T-helper 1 cell treated with Interleukin-12 subunit alpha and Interleukin-12 subunit beta and Interleukin-4 antibody, amounts not matched to agents 30 ng/mL and 1 ng/mL, for 36 hours (primary cell): Measurements from ENCODE around the gene ARPC1A. TPM values are rescaled to one million over a fixed set of nuclear protein-coding genes. Genes with fewer than 3 reads are reported as not detected.

Experiments
- intact Hi-C: fragments of 100-400 bp; cut with micrococcal nuclease; formaldehyde crosslinking; loops from one replicate; pipeline ENCODE4 v1.15.1; 2024
- total RNA-seq: library from RNA; stranded (reverse); gene quantifications from 2 replicates; pipeline ENCODE4 v1.2.3, GENCODE V29; 2022

ARPC1A gene
- total RNA-seq, 1 donor from 2014 or later = 67.1 TPM

DNA sequence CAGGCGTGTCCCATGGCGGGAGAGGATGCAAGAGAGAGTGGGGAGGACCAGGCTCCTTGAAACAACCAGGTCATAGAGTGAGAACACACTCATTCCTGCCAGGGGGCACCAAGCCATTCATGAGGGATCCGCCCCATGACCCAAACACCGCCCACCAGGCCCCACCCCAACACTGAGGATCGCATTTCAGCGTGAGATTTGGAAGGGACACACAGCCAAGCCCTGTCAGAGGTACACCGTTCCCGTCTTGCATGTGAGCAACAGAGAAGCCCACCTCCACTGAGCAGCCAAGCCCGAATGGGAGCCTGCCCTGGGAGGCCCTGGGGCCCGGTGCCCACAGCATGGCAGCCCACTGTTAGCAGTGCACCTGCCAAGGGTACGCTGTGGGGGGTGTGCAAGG lies 40.9 kb downstream of the ARPC1A start:
- intact Hi-C loops = no loop called here

DNA sequence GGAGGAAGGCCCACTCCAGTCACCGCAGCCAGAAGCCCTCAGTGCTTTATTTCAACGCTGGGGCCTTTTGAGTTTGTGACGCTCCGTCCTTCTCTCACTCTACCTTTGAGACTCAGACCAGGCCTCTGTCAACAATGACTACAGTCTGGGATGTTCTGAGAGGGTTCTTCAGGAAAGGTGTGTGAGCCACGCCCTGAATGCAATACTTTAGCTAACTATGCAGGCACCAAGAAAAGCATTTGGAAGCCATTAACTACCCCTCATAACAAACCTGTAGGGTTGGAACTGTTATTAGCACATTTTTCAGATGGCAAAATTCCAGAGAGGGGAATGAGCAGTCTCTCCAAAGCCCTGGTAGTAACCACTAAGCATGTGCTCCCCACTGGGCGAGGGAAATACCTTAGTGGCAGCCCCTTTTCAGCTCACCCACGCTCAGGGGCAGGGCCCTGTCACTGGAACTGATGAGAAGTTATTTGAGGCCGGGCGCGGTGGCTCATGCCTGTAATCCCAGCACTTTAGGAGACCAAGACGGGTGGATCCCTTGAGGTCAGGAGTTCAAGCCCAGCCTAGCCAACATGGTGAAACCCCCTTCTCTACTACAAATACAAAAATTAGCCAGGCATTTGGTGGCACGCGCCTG lies 43.2 kb downstream of the ARPC1A start:
- intact Hi-C loops = no loop called here

DNA sequence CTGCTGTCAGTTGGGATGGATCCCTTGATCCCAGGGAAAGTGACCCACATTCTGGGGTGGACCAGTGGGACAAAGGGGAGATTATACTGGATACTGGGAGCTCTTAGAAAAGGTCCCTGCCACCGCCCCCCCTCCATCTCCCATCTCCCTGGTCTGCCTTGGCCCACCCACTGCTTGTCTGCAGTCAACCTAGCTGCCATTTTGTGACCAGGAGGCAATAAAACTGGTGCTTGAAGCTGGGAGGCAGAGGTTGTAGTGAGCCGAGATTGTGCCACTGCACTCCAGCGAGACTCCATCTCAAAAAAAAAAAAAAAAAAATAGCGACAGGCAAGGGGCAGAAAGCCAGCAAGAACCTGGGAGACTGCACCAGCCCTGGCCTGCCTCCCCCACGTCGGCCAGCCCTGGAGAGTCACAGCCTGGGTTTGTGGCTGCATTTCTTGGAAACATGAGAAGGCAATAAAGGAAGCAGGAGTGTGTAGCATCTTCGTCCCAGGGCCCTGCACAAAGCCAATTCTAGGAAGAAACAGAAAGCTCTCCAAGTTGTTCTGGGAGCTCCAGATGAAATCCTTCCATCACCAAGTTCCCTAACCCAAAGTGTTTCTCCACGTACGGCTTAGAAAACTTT lies 44.2 kb downstream of the ARPC1A start:
- intact Hi-C loops = no loop called here

DNA sequence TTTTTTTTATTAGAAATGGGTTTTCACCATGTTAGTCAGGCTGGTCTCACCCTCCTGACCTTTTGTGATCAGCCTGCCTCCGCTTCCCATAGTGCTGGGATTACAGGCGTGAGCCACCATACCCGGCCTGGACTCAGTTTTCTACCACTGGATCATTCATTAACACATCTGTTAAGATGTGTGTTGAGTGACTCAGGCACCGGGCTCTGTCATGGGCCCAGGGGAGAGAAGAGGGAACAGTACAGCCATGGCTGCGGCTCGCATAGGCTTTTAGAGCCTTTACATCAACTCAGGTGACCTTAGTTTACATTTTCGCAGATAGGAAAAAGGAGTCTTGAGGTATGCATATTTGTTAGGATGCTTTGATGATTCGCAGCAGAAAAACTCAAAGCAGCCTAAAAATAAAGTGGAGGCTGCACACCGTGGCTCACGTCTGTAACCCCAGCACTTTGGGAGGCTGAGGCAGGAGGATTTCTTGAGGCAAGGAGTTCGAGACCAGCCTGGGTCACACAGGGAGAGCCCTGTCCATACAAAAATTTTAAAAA lies 45.8 kb downstream of the ARPC1A start:
- intact Hi-C loops = no loop called here

DNA sequence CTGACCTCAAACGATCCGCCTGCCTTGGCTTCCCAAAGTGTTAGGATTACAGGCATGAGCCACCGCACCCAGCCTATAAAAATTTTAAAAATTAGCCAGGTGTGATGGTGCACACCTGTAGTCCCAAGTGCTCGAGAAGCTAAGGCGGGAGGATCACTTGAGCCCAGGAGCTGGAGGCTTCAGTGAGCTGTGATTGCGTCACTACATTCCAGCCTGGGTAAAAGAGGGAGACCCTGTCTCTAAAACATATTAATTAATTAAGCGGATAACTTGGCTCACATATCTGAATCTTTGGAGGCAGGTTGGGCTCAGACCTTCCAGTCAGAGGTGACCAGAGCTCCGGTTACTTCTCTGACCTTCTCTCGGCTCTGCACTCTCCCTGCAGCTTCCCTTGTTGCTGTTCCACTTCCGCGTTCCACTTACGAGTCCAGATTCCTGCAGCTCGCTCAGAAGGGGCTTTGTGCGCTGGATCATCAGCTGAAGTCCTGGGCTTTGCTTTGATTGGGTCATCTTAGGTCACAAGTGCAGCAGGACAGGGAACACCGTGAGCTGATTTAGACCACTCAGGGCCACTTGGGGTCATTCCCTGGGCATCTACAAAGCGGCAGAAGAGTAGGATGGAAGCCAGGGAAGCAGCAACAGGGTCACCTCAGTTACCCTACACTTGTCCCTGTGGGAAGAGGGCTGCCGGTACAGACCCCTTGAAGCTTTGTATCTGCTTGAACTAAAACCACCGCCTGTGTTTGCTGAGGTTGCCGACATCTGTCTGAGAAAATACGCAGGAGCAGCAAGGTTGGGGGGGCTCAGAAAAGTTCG lies 46.8 kb downstream of the ARPC1A start:
- intact Hi-C loops = no loop called here

DNA sequence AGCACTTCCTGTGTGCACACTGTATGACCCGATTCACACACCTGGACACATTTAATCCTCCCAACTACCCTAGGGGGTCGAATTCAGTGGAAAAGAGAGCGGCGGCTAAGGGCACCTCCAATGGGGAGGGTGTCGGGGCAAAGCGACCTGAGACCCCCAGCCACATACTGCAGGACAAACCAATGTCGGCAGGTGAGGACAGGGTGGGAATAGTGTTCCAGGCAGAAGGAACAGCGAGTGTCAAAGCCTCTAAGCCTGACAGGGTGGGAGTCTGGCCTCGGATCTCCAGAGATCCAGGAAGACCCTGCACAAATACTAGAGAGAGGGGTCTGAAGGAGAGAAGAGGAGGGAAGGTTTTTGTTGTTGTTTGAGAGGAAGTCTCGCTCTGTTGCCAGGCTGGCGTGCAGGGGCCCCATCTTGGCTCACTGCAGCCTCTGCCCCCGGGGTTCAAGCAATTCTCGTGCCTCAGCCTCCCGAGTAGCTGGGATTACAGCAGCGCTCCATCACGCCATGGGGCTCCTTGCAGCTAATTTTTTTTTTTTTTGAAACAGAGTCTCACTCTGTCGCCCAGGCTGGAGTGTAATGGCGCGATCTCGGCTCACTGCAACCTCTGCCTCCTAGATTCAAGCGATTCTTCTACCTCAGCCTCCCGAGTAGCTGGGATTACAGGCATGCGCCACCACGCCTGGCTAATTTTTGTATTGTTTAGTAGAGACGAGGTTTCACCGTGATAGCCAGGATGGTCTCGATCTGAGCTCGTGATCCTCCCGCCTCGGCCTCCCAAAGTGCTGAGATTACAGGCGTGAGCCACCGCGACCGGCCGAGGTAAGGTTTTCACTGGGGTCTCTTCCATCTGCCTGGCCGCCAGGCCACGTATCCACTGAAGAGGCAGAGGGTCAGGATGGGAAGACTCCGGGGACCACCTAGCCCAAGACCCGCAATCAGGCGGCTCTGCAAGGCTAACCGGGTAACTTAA lies 47.7 kb downstream of the ARPC1A start:
- intact Hi-C loops = loop anchor here (1.0 kb wide), 4 partner anchors 20 to 494 kb away; partner anchors contain the start of genes BUD31 and PDAP1

DNA sequence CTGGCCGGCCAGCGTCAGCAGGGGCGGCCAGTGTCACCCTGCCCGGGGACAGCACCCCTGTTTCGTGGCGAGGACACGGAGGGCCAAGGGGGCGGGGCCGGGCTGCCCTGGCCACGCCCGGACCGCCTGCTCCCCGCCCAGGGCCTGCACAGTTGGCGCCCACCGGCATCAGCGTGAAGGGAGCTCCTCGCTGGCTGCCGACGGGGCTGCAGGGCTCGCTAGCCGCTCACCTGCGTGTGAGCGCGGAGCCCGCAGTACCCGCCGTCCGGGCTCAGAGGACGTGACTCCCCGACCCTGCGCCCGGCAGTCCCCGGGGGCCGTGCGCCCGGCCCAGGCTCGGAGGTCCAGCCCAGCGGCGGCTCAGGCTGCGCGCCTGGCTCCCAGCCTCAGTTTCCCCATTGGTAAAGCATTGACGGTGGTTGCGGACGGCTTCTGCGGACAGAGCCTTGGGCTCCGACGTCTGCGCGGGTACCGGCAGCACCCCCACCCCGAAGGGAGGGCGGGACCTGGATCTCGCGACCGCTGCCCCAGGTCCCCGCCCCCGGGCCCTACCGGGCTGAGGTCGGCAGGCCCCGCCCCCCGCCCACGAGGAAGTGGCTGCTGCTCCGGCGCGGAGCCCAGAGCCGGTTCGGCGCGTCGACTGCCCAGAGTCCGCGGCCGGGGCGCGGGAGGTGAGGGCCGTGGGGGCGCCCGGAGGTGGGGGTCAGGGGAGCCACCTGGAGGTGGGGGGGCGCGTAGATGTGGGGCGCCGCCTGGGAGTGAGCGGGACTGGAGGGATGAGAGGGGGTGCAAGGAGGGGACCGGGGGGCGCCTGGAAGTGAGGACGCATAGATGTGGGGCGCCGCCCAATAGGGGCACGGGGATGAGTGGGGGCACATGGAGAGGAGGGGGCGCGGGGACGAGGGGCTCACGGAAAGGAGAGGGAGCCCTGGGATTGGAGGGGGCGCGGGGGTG lies 48.7 kb downstream of the ARPC1A start, which contains the start of gene ARPC1B:
Gene ARPC1B (plus strand): TSS at position 620 of the 954 bp plus-strand sequence. CDS start 10,985 bp downstream, outside the sequence.
- intact Hi-C loops = loop anchor here (1.0 kb wide), 4 partner anchors 19 to 495 kb away; partner anchors contain the start of genes BUD31 and PDAP1

DNA sequence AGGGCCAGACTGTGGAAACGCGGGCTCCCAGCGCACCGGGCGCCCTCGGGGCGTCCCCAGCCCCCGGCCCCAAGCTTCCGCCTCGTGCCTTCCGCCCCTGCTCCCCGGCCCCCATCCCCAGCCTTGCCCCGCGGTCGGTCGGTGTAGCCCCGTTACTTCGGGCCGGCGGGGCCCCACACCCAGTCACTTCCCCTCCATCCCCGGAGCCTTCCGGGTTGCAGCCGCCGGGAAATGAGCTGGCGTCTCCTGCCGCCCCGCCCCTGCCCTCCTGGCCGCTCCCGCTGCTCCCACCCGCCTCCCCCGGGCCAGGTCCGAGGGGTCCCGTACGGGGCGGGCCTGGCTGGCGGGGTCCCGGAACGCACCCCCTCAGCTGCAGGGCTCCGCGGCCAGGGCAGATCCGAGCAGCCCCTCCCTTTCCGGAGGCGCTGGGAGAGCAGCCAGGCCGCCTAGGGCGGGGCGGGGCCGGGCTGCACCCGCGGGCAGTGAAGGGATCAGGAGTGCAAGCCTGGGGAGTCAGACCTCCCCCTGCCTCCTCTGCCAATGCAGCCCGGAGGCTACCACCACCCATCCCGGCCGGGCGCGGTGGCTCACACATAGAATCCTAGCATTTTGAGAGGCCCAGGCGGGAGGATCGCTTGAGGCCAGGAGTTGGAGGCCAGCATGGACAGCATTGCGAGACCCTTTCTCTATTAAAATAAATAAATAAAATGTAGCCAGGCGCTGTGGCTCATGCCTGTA lies 49.5 kb downstream of the ARPC1A start:
- intact Hi-C loops = no loop called here

DNA sequence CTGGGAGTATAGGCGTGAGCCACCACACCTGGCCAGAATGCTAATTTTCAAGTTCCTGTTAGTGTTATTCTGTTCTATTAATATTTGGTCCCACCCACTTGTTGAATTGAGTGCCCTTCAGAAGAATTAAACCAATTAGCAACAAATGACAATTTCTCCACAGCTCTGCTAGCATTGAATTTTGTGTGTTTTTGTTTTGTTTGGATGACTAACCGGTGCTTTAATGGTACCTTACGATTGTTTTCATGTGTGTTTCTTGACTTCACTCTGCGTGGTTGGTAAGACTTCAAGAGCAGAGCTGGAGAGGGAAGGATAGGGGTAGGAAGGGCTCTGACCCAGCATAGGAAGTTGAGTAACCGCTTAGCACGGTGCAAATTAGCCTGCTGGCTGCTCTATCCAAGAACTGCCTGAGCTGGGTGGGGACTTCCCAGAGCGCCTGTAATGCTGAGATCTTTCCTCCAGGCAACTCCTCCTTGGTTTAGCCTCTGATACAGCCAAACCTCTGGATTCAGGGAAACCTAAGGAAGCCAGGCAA lies 53.4 kb downstream of the ARPC1A start:
- intact Hi-C loops = loop anchor here (1.0 kb wide), 3 partner anchors 8 to 236 kb away; no protein-coding TSS in a partner anchor

DNA sequence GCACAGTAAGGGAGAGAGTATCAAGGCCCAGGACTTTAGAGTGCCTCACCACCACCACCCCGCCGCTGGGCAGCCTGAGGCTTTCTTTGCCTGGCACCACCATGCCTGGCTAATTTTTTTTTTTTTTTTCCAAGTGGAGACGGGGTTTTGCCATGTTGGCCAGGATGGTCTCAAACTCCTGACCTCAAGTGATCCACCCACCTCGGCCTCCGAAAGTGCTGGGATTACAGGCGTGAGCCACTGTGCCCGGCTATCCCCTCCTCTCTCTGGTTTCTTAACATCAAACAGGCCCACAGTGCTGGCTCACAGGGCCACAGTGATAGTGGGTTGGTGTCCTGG lies 54.0 kb downstream of the ARPC1A start:
- intact Hi-C loops = loop anchor here (1.0 kb wide), 4 partner anchors 8 to 236 kb away; no protein-coding TSS in a partner anchor

DNA sequence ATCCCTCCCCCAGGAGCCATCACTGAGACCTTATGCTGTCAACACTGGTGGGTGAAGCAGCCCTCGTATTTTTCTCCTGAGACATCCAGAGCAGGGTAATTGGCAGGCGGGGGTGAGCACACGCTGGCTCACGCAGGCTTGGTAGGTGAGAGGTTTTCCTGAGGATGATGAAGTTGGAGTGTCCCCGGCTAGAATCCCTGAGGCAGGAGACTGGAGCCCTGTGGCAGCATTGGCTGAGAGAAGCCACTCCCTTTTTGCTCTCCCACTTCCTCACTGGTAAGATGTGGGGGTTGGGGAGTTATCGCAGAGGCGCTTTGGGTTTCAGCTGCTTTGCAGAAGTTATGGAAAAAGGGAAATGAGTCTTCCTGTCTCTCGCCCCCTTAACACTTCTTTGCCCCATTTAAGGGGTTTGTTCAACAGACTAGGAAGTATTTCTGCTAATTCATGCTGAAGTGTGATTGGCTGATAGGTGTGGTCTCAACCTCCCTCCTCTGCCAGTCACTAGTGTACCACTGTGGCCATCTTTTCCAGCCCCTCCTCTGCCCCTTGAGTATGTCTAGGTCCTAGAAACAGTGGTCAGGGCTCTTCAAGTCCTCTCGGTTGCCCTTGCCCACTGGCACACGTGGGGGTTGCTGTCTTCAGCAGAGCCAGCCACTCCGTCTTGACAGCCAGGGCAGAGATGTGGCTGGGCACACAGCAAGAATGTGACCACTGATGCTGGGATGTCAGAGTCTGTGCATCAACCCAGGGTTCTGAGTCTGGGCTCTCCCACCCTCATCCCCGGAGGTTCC lies 54.5 kb downstream of the ARPC1A start:
- intact Hi-C loops = loop anchor here (1.0 kb wide), 1 partner anchor 59 kb away; no protein-coding TSS in a partner anchor

DNA sequence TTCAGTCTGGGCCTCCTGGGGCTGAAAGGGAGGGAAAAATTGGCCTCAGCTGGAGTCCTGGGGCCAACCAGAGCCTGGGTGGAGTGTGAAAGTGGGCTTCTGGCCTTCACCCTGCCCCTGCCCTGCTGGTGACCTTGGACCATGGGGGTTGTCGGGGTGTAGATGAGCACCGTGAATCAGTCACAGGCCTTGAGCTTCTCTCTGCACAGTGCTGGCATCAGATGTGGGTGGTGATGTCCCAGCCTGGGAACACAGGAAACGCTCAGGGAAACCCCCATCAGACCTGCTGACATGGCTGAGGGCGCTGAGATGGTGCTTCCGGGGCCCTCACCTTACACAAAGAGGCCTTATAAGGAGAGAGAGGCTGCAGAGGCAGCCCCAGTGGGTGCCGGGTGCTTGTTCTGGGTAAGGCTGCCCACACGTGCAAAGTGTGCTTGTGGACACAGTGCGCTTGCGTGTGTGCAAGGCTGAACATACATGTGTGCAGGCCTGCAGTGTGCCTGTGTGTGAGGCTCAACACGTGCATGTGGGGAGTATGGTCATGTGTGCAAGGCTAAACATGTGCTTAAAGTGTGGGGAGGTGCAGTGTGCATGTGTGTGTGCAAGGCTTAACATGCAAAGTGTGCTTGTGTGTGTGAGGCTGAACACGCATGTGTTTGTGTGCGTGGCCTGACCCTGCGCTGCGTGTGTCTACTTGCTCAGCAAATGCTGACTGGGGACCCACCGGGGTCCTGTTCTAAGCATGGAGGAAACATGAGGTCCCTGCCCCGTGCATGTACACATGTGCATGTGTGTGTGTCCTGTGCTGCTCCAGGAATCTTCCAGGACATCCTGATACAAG lies 55.3 kb downstream of the ARPC1A start:
- intact Hi-C loops = loop anchor here (1.0 kb wide), 6 partner anchors 12 to 177 kb away; partner anchors contain the start of genes ARPC1A, BUD31, PDAP1 and ZKSCAN5

DNA sequence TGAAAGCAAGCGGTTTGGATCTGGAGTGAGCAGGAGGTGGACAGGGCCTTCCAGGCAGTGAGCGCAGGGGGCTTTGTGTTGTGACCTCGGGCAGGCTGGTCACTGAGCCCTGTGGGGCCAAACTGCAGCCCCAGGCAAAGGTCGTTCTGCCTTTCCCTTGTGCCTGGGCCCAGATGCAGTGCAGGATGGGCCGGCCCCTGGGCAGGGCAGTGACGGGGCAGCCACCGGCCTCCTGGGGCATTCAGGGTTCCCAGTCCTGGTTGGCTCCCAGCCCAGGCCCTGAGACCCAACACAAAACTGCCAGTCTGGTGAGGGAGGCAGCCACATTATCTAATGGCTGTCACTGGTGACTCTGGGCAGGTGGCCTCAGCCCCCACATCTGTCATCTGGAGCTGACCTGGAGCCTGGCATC lies 56.0 kb downstream of the ARPC1A start:
- intact Hi-C loops = loop anchor here (1.0 kb wide), 5 partner anchors 12 to 177 kb away; partner anchors contain the start of genes ARPC1A, BUD31, PDAP1 and ZKSCAN5

DNA sequence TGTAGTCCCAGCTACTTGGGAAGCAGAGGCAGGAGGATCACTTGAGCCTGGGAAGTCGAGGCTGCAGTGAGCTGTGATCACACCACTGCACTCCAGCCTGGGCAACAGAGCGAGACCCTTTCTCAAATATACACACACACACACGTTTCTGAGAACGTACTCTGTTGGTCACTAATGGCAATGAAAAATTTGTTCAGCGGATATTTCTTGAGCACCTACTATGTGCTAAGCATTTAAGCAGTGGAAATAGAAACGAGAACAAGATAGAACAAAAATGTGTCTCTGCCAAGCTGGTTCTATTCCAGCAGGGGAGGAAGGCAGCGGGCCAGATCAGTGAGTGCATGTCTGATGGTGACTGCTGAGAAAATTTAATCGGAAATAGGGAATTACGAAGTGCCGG lies 57.5 kb downstream of the ARPC1A start:
- intact Hi-C loops = no loop called here

DNA sequence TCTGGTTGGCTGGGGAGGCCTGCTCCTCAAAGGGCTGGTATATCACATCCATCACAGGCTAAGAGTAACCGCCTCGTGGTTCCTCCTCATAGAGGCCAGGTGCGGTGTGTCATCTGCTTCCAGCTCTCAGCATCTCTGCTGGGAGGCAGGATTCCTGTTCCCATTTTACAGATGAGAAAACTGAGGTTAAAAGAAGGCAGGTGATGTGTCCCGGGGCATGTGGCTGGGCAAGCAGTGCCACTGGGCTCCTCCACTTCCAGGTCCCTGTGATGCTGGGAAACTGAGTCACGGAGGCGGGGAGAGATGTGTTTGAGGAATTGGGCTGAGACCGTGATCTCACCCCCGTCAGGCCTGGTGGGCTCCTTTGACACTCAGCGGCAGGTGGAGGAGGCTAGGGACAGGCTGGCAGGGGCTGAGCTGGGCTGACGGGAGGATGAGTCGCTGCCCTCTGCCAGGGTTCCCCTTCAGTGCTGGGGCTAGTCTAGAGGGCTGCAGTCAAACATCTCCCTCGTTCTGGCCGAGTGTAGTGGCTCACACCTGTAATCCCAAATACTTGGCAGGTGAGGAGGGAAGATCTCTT lies 58.2 kb downstream of the ARPC1A start:
- intact Hi-C loops = no loop called here

DNA sequence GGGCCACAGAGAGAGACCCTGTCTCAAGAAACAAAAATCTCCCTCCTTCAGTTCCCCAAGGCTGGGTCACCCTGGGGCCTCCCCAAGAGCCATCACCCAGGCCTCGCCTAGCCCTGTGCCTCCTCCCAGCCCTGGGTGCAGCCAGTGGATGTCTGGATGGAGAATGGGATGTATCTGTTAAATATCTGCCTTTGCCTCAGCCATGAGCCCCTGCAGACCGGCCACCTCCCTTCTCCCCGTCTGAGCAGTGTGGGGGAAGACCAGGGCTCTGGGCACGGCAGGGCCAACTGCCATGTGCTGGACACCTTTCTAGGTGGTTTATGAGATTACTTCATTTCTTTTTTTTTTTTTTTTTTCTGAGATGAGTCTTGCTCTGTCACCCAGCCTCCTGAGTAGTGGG lies 58.8 kb downstream of the ARPC1A start:
- intact Hi-C loops = no loop called here
